ENCODE results near the gene RCVRN. TPM values are rescaled to one million over a fixed set of nuclear protein-coding genes. Genes with fewer than 3 reads are reported as not detected.
A peak's percentile ranks its signal among the peaks of the same experiment; 100 is the strongest.

RCVRN gene
- total RNA-seq, 1 experiment from 2014 or later = not detected

GRCh38 chr17:9850151-9850550 lies 54.9 kb downstream of the RCVRN start:
- no peaks in the 10 kb centered on the region for H3K23me2 ChIP-seq (ENCODE audit: insufficient read length, low read depth, low read length, poor library complexity, severe bottlenecking)
- no peak overlapping the region for H2BK15ac ChIP-seq (ENCODE audit: low read depth, low read length)
- no peak overlapping the region for H3K27ac ChIP-seq (ENCODE audit: insufficient read length, low read depth, low read length)
- H3K9me3 ChIP-seq (ENCODE audit: control insufficient read depth, low read depth, low read length) = no peaks in the 10 kb centered on the region
- no peak overlapping the region for H3T11ph ChIP-seq (ENCODE audit: low read length)
- H4K8ac ChIP-seq (replicated peaks; ENCODE audit: insufficient read length, low read depth, low read length) = no peak overlapping the region
- H3K14ac ChIP-seq (ENCODE audit: insufficient read depth, low read length) = no peak overlapping the region
- no peaks in the 10 kb centered on the region for H3K79me1 ChIP-seq (ENCODE audit: insufficient read depth, low read depth, low read length, poor library complexity, severe bottlenecking)
- no peak overlapping the region for H4K91ac ChIP-seq (ENCODE audit: insufficient read length, low read depth, low read length)
- no peak overlapping the region for H2BK5ac ChIP-seq (ENCODE audit: insufficient read length, low read length)
- no peak overlapping the region; a peak in 1 of 7 replicates for H3K27ac Mint-ChIP-seq
- H3K4me2 ChIP-seq (ENCODE audit: insufficient read depth, insufficient read length, low read length) = no peak overlapping the region
- no peak overlapping the region for H2BK12ac ChIP-seq (ENCODE audit: insufficient read length, low read depth, low read length)
- no peaks in the 10 kb centered on the region for H3K36me3 Mint-ChIP-seq (ENCODE audit: insufficient read depth in 1 of 3, low read depth in 3 of 3)
- TF ChIP-seq CTCF (conservative IDR thresholded peaks at IDR 0.05) = no peak
- peaks cover 3% of the 10 kb centered on the region in 2 experiments; a peak in 2 of 5 replicates for H3K9me3 Mint-ChIP-seq
- no CpG with 5 or more reads among the region's 5 CpGs for WGBS (ENCODE audit: extremely low coverage, insufficient read length, low lambda C conversion rate)
- no peak overlapping the region for H3K4me3 Mint-ChIP-seq
- peak; percentile 5 for DNase-seq
- peaks cover 8% of the 10 kb centered on the region for H3K27me3 Mint-ChIP-seq (ENCODE audit: low read depth)
- no peak overlapping the region for H3K18ac ChIP-seq (ENCODE audit: insufficient read length, low read depth, low read length)
- H4K5ac ChIP-seq (ENCODE audit: insufficient read length, low read depth, low read length) = no peak overlapping the region
- H2AFZ ChIP-seq (ENCODE audit: low read length) = no peak overlapping the region
- no peaks in the 10 kb centered on the region for H3K27me3 ChIP-seq (ENCODE audit: insufficient read depth, low read length)
- no peak overlapping the region for H2BK20ac ChIP-seq (ENCODE audit: low read depth, low read length, poor library complexity, severe bottlenecking)
- no peak overlapping the region for H3K56ac ChIP-seq (ENCODE audit: insufficient read length, low read depth, low read length)
- H2AK5ac ChIP-seq (ENCODE audit: insufficient read length, low read length) = no peak overlapping the region
- no peak overlapping the region for H3K4ac ChIP-seq (ENCODE audit: low read depth, low read length)
- H2BK120ac ChIP-seq (ENCODE audit: low read depth, low read length, poor library complexity, severe bottlenecking) = no peak overlapping the region
- no peaks in the 10 kb centered on the region for H3K4me1 Mint-ChIP-seq
- H3K79me2 ChIP-seq (ENCODE audit: insufficient read depth, low read length) = no peaks in the 10 kb centered on the region
- no peak overlapping the region for H3K23ac ChIP-seq (ENCODE audit: insufficient read length, low read depth, low read length)
- H3K4me1 ChIP-seq (ENCODE audit: insufficient read depth, low read length) = no peaks in the 10 kb centered on the region
- no peak overlapping the region for H3K9ac ChIP-seq (ENCODE audit: extremely low read depth, insufficient read length, low read length)
- H4K20me1 ChIP-seq (ENCODE audit: control insufficient read depth, insufficient read depth, insufficient read length) = no peaks in the 10 kb centered on the region

Other genes starting within 250 kb of the RCVRN start
- gene DHRS7C, start 113.7 kb downstream of the RCVRN start, total RNA-seq (2021) = not detected in 2 replicates
- gene GSG1L2, start 83.2 kb downstream of the RCVRN start, total RNA-seq (2021) = not detected in 2 replicates
- gene GLP2R, start 79.3 kb downstream of the RCVRN start, total RNA-seq (2021) = not detected in 2 replicates

Data from H9 (cell line).